Peyer's patch (tissue), 4 donors: ENCODE measurements around the gene CHST11. TPM values are rescaled to one million over a fixed set of nuclear protein-coding genes. Genes with fewer than 3 reads are reported as not detected.

Source experiments
- DNase-seq, 3 donors: peaks; one replicate each; pipeline ENCODE4 v3.0.0-alpha.2; 2017 to 2019
- H3K27ac ChIP-seq, 4 donors: fragments of 200-600 bp; sonication (generic); one replicate each; pipeline ENCODE4 v1.5.1; 2016 to 2019
- H3K27me3 ChIP-seq, 2 donors: fragments of 200-600 bp; sonication (generic); one replicate each; pipeline ENCODE4 v1.5.1; 2019
- H3K36me3 ChIP-seq, 3 donors: fragments of 200-600 bp; sonication (generic); one replicate each; pipeline ENCODE4 v1.5.1; 2016 to 2019
- H3K4me1 ChIP-seq, 4 donors: fragments of 200-600 bp; sonication (generic); one replicate each; pipeline ENCODE4 v1.5.1; 2016 to 2019
- H3K4me3 ChIP-seq, 4 donors: fragments of 200-600 bp; sonication (generic); 1 replicate in 3 of 4; 2 replicates in 1 of 4; pipeline ENCODE4 v1.5.1; 2016 to 2019; ENCODE audit warnings: mild to moderate bottlenecking in 1 of 4
- H3K9me3 ChIP-seq, 4 donors: fragments of 200-600 bp; sonication (generic); one replicate each; pipeline ENCODE4 v1.5.1; 2016 to 2019; ENCODE audit warnings: mild to moderate bottlenecking in 1 of 4
- POLR2A ChIP-seq, 2 donors: fragments of 450-650 bp; IDR thresholded peaks; one replicate each; pipeline ENCODE4 v1.5.1; 2017; ENCODE audit warnings: antibody characterized with exemption in 2 of 2, mild to moderate bottlenecking in 2 of 2, moderate library complexity in 2 of 2
- total RNA-seq, 4 donors: library from RNA; depleted of rRNA; stranded (reverse); fragments of >200 nt; gene quantifications; one replicate each; pipeline ENCODE4 v1.1.0, GENCODE V29; 2016
- TF ChIP-seq, protein P1 (sequence below), 6 experiments: fragments of 450-650 bp in 4 of 6; fragments of 200-600 bp in 2 of 6; sonication (generic) in 1 of 6; IDR thresholded peaks; one replicate each; pipeline ENCODE4 v1.5.1; 2017 to 2019; ENCODE audit warnings: antibody characterized with exemption in 6 of 6, mild to moderate bottlenecking in 3 of 6, moderate library complexity in 1 of 6

Gene CHST11
- total RNA-seq, 4 donors from 2014 or later: 9.9 to 119 (median 15.6) TPM

DNA sequence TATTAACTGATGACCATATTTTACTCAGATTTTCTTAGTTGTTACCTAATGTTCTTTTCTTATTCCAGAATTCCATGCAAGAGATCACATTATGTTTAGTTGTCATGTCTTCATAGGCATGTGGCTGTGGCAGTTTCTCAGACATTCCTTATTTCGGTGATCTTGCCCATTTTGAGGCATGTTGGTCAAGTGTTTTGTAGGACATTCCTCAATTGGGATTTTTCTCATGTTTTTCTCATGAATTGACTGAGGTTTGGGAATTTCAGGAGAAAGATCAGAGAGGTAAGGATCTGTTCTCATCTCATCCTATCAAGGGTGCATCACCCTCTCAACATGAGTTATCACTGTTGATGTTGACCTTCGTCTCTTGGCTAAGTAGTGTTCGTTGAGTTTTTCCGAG lies 81.3 kb downstream of the CHST11 start:
- H3K27me3 ChIP-seq: no peaks in the 10 kb centered on the region
- no peak overlapping the region for H3K27ac ChIP-seq
- TF ChIP-seq, protein P1, sequence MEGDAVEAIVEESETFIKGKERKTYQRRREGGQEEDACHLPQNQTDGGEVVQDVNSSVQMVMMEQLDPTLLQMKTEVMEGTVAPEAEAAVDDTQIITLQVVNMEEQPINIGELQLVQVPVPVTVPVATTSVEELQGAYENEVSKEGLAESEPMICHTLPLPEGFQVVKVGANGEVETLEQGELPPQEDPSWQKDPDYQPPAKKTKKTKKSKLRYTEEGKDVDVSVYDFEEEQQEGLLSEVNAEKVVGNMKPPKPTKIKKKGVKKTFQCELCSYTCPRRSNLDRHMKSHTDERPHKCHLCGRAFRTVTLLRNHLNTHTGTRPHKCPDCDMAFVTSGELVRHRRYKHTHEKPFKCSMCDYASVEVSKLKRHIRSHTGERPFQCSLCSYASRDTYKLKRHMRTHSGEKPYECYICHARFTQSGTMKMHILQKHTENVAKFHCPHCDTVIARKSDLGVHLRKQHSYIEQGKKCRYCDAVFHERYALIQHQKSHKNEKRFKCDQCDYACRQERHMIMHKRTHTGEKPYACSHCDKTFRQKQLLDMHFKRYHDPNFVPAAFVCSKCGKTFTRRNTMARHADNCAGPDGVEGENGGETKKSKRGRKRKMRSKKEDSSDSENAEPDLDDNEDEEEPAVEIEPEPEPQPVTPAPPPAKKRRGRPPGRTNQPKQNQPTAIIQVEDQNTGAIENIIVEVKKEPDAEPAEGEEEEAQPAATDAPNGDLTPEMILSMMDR (IDR thresholded peaks at IDR 0.05): no peak
- TF ChIP-seq POLR2A (IDR thresholded peaks at IDR 0.05): no peak
- no peaks in the 10 kb centered on the region for H3K9me3 ChIP-seq
- peaks cover 0 to 7% (median 0%) of the 10 kb centered on the region in 4 donors for H3K4me1 ChIP-seq
- no peaks in the 10 kb centered on the region for H3K36me3 ChIP-seq
- no peak for DNase-seq
- H3K4me3 ChIP-seq: no peak overlapping the region

DNA sequence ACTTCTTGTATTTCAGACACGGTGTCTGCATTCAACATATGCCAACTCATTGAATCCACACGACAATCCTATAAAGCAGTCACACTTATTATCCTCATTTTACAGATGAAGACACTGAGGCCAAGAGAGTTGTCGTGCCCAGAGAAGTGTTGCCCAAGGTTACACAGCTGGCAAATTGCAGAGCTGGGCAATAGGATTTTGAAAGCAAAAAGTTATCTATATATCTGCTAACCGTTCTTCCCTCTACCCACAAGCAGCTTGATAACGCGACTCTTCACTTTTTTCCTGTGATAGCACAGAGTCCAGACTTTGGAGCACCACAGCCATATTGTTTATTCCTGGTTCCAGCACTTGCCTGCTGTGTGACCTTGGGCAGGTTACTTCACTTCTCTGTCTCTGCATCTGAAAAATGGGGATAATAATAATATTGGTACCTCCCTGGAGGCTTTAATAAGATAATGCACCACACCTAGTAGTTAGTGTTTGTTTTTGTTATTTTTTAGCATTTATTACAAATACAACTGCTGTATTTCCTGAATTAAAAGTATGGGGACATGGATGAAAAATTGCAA lies 82.2 kb downstream of the CHST11 start:
- Histone ChIP-seq H3K4me3 (no peak overlapping the region), H3K4me1 (no peaks in the 10 kb centered on the region), H3K9me3 (no peaks in the 10 kb centered on the region), H3K27me3 (no peaks in the 10 kb centered on the region), H3K27ac (no peak overlapping the region), H3K36me3 (no peaks in the 10 kb centered on the region)
- DNase-seq: no peak
- TF ChIP-seq POLR2A (IDR thresholded peaks at IDR 0.05): no peak
- TF ChIP-seq, protein P1 (IDR thresholded peaks at IDR 0.05): no peak

DNA sequence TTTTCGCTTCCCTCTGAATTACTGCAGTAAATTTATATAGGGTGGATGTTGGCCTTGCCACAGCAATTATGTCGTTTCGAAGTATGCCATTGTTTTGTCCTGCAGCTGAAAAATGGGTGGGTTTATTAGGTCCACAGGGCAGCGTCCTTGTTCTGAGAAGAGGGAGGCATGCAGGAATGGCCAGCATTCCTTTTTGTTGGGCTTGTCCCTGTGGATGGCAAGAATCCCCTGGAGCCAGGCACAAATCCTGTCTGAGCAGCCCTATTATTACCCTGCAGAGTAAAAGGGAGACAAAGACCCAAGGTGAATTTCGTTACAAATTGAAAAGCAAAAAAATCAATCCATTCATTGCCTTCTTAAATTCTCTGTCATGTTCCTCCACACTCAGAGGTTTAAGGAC lies 88.1 kb downstream of the CHST11 start:
- H3K27ac ChIP-seq: no peak overlapping the region
- H3K27me3 ChIP-seq: no peaks in the 10 kb centered on the region
- TF ChIP-seq, protein P1 (IDR thresholded peaks at IDR 0.05): no peak
- no peak for TF ChIP-seq POLR2A (IDR thresholded peaks at IDR 0.05)
- H3K4me3 ChIP-seq: no peak overlapping the region
- H3K9me3 ChIP-seq: no peaks in the 10 kb centered on the region
- peaks cover 0 to 4% (median 0%) of the 10 kb centered on the region in 4 donors for H3K4me1 ChIP-seq
- DNase-seq: no peak
- H3K36me3 ChIP-seq: no peaks in the 10 kb centered on the region

DNA sequence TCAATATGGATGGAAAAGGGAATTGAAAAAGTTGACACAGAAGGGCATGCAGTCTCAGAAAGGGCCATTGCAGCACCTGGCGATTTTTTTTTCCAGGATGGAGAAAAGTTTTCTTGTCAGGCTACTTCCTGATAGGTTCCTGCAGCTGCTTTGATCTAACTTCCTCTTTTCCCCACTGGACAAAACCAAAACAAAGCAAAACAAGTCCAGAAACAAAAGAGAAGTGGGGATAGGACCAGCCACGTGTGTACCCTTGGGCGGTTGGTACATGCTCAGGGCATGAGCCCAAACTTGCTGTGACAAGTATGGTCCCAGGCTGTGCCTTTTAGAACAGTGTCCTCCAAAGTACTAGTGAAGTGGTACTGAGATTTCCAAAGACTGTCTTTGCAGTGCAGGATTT lies 89.8 kb downstream of the CHST11 start:
- TF ChIP-seq, protein P1 (IDR thresholded peaks at IDR 0.05): no peak
- TF ChIP-seq POLR2A (IDR thresholded peaks at IDR 0.05): no peak
- Histone ChIP-seq H3K27ac (no peak overlapping the region), H3K9me3 (no peaks in the 10 kb centered on the region), H3K27me3 (no peaks in the 10 kb centered on the region), H3K4me3 (no peak overlapping the region), H3K4me1 (peaks cover 0 to 4% (median 0%) of the 10 kb centered on the region in 4 donors), H3K36me3 (no peaks in the 10 kb centered on the region)
- DNase-seq: no peak

DNA sequence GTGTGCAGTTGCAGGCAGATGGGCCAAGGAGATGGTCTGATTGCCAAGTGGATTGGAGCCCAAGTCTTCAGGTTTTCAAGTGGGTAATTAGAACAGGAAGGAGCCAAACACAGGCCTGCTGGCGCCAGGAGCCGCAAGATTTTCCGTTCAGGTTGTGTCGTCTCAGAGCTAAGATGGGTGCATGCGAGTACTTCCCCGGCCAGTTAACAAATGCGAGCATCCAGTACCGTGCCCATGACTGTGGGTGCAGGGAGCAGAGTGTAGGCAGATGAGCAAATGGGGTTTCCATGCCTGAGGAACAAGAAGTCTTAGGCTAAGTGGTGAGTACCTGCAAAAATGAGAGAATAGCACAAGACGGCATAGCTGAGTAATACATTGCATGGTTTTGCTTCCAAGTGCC lies 90.5 kb downstream of the CHST11 start:
- peaks cover 0 to 4% (median 0%) of the 10 kb centered on the region in 4 donors for H3K4me1 ChIP-seq
- TF ChIP-seq, protein P1 (IDR thresholded peaks at IDR 0.05): no peak
- no peak for TF ChIP-seq POLR2A (IDR thresholded peaks at IDR 0.05)
- H3K27me3 ChIP-seq: no peaks in the 10 kb centered on the region
- no peak for DNase-seq
- H3K36me3 ChIP-seq: no peaks in the 10 kb centered on the region
- no peak overlapping the region for H3K27ac ChIP-seq
- H3K9me3 ChIP-seq: no peaks in the 10 kb centered on the region
- no peak overlapping the region for H3K4me3 ChIP-seq
